GM19193 (cell line): Measurements from ENCODE around the gene RSPH1.

Source experiments
- POLR2A ChIP-seq: IDR thresholded peaks from 4 replicates; pipeline ENCODE4 v1.6.1; 2011; ENCODE audit not compliant: insufficient read depth, insufficient read length; ENCODE audit errors: extremely low read depth

RSPH1 gene

DNA sequence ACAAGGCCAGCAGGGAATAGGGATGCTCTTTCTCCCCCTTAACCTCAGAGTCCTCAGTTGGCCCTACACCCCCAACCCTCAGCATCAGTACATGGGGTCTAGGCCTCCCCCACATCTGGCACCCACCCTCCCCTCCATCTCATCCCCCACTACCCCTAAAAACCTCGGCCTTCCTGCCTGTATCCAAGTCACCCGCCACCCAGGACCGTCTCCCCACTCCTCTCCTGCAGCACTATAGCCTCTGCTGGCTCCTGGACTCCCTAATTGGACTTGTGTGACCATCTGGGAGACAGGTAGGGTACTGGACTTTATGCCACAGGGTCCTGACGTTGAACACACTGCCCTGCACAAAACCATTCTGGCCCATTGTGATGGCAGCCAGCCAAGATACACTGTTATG is 6.0 kb downstream of the RSPH1 start:
- no peak for TF ChIP-seq POLR2A

DNA sequence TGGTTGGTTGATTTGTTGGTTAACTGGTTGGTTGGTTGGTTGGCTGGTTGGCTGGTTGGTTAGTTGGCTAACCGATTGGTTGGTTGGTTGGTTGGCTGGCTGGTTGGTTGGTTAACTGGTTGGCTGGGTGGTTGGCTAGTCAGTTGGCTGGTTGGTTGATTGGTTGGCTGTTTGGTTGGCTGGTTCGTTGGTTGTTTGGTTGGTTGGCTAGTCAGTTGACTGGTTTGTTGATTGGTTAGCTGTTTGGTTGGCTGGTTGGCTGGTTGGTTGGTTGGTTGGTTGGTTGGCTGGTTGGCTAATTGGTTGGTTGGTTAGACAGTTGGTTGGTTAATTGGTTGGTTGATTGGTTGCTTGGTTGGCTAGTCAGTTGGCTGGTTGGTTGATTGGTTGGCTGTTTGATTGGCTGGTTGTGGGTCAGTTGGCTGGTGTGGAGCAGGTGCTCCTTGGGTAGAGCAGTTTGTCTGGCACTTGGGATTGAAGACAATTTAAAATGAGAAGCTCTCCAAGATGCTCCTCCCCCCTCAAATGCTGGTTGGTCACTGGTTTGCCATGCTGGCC is 6.9 kb downstream of the RSPH1 start:
- no peak for TF ChIP-seq POLR2A

DNA sequence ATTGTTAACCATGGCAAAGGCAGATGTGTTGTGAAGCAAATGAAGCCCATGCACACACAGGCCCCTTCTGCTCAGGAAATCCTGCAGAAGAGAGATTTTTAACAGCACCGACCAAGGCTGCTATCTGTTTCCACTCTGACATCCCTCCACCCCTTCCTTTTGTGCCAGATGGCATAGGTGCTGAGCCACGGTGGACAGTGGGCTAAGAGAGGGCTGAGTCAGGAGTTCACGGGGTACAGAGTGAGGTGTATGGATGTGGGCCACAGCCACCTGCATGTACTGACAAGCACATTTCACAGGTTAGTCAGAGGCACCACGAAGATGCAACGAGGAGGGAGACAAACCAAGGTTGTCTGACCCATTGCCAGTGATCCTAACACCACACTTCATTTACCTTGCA is 9.5 kb downstream of the RSPH1 start:
- no peak for TF ChIP-seq POLR2A

DNA sequence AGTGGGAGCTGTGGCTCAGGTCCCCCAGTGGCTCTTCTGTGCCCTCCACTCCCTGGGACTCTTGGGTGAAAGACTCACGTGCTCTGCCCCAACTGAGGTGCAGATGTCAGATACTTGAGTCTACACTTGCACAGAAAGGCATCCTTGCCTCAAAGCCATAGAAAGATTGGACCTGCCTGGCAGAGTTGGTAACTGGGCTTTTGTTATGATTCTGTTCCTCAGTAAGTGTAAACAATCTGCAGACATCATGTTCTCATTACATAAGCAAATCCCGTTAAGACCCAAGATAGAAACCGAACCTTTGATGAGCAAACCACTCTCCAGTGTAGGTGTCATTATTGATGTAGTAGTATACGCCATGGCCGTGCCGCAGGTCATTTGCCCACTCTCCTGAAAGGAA is 10.0 kb downstream of the RSPH1 start:
- TF ChIP-seq POLR2A = no peak

DNA sequence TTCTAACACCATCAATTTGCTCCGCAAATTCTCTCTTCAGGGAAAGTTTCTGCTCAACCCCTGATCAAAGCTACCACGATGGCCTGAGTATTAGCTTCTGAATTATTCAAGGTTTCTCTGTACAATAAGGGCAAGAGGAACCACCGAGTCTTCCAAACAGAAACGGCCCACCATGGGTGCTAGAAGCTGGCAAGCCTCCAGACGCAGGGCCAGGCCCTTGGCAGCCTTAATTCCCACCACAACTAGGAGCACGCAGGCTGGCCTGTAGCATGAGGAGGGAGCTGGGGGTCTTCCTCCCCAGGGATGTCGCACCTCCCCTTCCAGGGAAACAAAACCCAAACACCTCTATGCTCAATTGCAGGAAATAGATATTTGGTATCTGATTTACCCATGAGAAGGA is 11.1 kb downstream of the RSPH1 start:
- no peak for TF ChIP-seq POLR2A

DNA sequence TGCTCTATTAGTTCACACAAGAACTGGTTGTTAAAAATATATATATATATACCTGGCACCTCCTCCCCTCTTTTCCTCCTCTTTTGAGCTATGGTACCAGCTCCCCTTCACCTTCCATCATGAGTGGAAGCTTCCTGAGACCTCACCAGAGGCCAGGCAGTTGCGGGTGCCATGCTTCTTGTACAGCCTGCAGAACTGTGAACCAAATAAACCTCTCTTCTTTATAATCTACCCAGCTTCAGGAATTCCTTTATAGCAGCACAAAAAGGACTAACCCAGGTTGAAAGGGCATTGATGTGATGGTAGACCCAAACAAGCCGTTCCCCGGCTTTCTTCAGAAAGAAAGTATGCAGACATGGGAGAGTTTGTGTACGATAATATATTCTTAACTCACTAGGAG is 14.9 kb downstream of the RSPH1 start:
- no peak for TF ChIP-seq POLR2A

DNA sequence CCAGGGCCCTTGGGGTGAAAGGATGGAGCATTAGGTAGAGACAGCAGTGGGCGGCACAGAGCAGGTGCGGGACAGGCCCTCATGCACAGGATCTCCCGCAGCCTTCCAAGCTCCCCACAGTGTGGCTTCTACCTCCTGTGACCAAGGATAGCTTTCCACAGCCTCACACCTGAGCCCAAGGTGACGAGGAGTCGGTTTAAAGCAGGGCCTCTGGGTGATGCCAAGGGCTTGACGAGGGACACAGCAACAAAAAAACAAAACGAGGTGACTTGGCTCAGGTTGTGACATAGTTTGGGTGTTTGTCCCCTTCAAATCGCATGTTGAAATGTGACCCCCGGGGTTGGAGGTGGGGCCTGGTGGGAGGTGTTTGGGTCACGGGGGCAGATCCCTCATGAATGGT is 15.3 kb downstream of the RSPH1 start:
- no peak for TF ChIP-seq POLR2A

DNA sequence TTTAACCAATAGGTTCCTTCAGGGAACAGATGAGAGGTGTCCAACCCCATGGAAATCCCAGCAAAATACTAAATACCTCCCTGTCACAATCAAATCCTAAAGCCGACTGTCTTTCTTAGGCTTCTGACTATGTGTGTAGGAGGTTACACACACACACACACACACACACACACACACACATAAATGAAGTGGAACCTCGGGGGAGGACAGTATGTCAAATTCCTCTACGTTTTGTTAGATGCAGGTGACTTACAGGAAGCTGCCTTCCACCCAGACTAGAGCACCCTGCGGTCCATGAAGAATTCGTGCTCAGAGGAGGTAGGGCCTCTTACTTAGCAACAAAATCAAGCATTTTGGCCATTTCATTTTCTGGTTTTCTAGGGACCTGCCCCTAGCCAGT is 16.4 kb downstream of the RSPH1 start:
- TF ChIP-seq POLR2A = no peak

DNA sequence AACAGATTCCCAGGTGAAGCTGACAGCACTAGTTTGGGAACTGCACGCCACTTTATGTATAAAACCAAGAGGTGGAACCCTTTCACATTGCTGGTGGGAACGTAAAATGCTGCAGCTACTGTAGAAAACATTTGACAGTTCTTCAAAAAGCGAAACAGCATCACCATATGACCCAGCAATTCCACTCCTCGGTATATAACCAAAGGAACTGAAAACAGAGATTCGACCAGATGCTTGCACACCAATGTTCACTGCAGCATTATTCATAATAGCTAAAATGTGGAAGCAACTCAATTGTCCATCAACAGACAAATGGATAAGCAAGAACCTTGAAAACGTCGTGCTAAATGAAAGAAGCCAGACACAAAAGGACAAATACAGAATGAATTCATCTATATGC is 17.5 kb downstream of the RSPH1 start:
- no peak for TF ChIP-seq POLR2A

DNA sequence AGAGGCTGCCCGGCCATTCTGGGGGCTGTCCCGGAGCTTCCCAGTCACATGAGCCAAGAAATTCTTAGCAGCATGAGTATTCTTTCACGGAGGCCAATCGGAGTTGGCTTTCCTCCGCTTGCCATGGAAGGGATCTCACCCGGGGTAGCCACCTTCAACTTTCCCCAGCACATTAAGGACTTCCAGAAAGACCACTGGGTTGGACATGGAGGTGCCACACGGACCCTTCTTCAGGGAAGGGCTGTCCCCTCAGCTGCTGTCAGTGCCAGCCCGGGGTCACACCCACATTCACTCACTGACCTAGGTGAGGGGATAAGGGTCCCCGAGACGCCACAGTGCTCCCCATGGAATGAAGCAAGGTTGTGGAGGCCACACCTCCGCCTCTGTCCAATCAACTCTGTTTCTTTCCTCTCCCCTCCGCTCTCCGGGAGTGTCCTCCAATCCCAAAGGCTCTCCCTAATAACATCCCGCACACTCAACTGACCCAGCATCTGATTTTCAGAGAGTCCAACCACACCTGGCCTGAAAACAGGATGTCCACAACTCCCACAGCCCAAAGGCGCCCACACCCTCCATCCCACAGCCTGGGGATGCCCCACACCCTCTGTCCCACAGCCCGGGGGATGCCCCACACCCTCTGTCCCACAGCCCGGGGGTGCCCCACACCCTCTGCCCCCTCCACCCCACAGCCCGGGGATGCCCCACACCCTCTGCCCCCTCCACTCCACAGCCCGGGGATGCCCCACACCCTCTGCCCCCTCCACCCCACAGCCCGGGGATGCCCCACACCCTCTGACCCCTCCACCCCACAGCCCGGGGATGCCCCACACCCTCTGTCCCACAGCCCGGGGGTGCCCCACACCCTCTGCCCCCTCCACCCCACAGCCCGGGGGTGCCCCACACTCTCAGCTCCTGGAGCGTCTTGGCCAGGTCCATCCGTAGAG is 19.4 kb downstream of the RSPH1 start:
- TF ChIP-seq POLR2A = no peak

DNA sequence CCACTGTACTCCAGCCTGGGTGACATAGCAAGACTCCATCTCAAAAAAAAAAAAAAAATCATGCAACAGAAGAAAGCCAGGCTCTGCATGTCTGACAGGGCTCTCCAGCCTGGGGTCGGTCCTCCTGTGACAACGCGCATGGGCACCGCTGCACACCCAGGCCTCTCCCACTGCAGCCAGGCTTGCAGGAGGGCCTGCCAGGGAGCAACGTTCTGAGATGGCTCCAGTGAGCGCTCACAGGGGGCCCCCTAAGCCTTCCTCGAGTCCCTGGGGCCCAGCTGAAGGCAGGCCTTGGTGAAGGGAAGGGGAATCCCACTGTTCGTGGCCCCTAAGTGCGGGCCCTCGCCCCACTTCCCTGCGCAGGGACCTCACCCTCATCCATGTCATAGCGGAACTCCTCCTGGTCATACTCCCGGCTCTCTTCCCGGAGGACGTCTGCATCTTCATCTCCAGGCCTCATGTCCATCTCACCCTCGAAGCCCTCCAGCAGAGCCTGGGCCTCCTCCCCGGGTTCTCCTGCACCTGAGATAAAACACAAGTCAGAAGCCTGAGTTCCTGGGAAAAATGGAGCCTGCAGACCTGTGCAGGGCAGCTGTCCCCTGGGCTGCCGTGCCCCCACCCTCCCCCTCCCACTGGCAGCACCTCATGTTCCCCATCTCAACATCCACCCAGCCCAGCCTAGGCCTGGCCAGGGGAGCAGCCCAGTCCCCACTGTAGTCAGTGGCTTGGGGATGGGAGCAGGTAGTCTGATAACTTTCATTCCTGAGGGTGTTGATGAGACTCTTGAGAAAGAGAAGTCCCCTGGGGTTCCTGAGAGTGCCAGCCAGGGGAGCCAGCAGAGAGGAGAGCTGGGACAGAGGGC is 20.3 kb downstream of the RSPH1 start:
- TF ChIP-seq POLR2A = no peak

DNA sequence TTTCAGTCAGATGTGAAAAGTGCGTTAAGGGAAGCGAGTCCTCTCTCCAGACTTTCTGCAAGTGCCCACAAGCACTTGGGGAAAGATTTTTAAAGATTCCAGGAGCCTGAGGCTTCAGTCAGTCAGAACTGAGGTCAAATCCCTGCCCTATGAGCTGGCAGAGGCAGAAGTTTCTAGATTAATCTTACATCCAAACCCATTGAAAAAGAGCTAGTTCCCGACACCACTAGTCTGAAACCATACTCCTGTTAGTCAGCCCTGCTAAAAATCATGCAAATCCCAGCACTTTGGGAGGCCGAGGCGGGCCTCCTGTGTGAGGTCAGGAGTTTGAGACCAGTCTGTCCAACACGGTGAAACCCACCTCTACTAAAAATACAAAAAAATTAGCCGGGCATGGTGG is 21.0 kb downstream of the RSPH1 start:
- no peak for TF ChIP-seq POLR2A

DNA sequence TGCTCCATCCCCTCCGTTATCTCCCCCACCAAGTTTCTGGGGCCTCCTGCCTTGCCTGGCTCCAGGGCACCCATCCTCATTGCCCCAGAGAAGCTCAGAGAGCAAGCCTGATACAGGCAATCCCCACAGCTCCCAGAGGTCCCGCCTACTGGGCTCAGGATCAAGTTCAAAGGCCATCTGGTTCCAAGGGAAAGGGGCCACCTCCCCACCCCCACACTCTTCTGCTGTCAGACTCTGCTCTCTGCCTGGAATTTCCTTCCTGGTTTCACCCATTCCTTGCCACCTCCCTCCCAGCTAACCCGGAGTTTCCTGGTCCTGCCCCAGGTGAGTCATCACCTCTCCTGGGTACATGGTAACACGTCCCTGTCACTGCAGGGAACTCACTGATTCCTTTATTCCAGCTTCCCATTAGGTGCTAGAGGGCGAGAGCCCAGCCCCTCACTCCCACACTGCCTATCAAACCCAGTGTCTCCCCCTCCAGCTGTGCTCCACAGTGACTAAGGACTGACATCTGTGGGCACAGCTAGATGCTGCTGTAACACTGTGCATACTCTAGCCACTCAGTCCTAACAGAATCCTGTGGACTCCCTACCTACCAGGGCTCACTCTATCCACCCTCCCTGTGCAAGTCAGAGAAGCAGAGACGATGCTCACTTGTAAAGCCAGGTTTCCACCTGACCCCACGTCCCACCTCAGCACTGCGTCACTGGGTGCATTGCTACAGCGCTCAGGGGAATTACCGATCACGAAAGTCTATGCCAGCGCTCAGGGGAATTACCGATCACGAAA is 21.8 kb downstream of the RSPH1 start:
- TF ChIP-seq POLR2A = no peak

DNA sequence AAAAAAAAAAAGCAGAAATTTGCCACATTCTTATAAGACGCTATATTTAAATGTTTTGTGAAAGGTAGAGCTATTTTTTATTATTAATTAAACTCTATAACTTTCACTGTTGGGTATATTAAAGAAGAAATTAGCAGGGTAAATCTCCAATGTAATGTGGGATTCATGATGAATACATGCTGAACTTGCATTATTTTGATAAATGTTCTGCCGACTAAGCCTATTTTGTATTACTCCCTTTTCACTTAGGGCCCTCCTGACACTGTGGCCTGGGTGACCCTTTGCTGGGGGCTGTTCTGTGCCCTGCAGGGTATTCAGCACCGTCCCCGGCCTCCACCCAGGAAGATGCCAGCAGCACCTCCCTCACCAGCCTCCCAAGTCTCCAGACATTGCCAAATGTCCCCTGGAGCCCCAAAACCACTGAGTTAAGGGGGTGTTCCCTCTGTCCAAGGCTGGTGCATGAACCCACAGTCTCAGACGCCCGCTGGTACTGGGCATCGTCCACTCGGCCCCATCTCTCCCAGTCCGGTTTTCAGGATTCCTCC is 22.5 kb downstream of the RSPH1 start:
- no peak for TF ChIP-seq POLR2A

DNA sequence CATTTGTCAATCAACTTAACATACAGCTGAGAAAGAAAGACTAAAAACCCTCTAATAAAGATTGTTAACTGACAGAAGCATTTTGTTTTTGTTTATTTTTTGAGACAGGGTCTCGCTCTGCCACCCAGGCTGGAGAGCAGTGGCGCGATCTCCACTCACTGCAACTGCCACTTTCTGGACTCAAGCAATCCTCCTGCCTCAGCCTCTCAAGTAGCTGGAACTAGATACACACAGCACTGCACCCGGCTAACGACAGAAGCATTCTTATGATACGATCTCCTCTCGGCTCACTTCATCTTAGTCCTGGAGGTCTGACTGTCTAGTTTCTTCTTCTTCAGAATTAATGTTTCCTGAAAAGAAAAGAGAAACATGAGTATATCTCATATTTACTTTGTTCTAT is 23.5 kb downstream of the RSPH1 start:
- no peak for TF ChIP-seq POLR2A

DNA sequence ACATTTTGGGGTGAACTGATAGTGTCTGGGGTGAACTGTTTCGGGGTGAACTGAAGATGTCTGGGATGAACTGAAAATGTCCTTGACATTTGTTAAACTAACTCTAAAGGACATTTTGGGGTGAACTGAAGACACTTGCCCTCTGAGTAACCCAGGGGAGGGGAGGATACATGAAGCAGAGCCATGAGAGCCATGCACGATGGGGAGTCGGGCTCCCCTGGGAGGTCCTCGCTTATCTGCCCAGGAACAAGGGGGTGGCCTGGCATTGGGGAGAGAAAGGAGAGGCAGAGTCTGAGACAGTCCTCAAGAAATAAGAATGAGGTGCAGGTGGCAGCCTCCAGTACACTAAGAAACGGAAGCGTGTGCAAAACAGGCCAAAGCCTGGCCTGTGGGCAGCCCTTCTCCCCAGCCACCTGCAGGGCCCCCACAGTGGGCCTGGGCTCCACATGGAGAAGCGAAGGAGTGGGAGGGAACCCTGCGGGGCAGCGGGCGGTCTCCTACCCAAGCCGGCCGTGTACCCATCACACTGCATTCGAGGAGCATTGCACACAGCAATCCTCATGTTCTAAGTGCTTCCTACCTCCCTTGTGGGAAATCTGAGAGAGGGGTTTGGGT is 24.2 kb downstream of the RSPH1 start:
- no peak for TF ChIP-seq POLR2A
